ENCODE measurements around the gene LTC4S. TPM values are rescaled to one million over a fixed set of nuclear protein-coding genes. Genes with fewer than 3 reads are reported as not detected.

The LTC4S gene
- total and polyA plus RNA-seq, 9 of the 15 experiments (the other 6 are each of a cell fraction or from before 2014, with no cell fraction given): 0.17 to 0.77 (median 0.75) TPM; not detected in 6

DNA sequence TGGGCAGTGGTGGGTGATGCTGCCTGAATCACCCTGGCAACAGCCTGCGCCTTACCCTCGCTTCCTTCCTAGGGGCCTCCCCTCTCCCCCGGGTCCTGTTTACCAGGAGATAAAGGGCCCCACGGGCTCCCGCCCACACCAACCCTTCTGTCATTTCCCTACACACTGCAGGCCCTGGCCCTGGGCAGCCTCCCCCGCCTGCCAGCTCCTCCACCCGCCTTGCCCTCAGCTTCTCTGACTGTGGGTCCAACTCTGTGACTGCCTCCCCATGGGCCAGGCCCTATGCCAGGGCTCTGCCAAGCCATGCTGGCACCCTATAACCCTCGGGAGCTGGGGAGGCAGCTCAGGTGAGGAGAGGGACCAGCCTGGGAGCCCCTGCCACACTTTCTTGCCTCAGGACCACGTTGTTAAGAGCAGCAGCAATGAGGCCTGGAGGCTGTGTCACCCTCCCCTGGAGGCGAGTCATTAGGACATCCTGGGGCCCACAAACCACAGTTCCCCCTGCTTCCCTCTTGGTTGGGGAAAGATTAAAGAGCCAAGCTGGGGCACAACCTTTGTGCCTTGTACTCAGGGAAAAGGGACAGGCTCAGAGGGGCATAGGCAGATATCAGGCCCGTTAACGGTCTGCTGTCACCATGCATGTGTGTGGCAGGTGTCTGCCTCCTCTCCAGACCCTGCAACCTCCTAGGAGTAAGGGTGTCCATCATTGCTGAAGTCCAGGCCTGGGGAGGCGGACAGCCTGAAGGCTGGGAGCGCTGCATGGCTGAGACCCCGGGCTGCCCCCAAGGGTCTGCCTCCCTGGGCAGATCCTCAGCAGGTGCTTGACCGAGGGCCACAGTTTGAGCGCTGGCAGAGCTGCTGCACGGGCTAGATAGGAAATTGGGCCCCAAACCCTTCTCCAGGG lies 10.1 kb downstream of the LTC4S start (continued):
- TF ChIP-seq SMC3 (conservative IDR thresholded peaks at IDR 0.05; ENCODE audit: insufficient read depth, low read depth, low read length) (no peak), MCM2 (IDR thresholded peaks at IDR 0.05; ENCODE audit: low read depth) (no peak), POLR2G (IDR thresholded peaks at IDR 0.05; ENCODE audit: low read depth, low read length) (peak; percentile 64), MEF2D (tag; conservative IDR thresholded peaks at IDR 0.05; ENCODE audit: low read depth) (no peak), USF1 (CRISPR knock-in tag; IDR thresholded peaks at IDR 0.05) (no peak), ETV5 (CRISPR knock-in tag; IDR thresholded peaks at IDR 0.05; ENCODE audit: low read depth) (no peak), ZNF3 (CRISPR knock-in tag; IDR thresholded peaks at IDR 0.05) (no peak), IRF9 (tag; IDR thresholded peaks at IDR 0.05) (no peak), FOXP1 (CRISPR knock-in tag; IDR thresholded peaks at IDR 0.05) (0 out of 2 replicates have a peak, but pooled peaks have one; percentile 25), ZNF12 (CRISPR knock-in tag; IDR thresholded peaks at IDR 0.05) (0 out of 2 replicates have a peak, but pooled peaks have one; percentile 30), PHF20 (IDR thresholded peaks at IDR 0.05; ENCODE audit: partially characterized antibody) (no peak), EP400 (IDR thresholded peaks at IDR 0.05) (no peak), E2F1 (CRISPR knock-in tag; IDR thresholded peaks at IDR 0.05) (no peak), RFX5 (IDR thresholded peaks at IDR 0.05; ENCODE audit: low read depth, low read length) (no peak), RBFOX2 (IDR thresholded peaks at IDR 0.05; ENCODE audit: low read depth, low read length) (peak; percentile 41), CBFA2T3 (IDR thresholded peaks at IDR 0.05) (peak; percentile 59), ARID1B (IDR thresholded peaks at IDR 0.05) (peak; percentile 33), NCOR1 (IDR thresholded peaks at IDR 0.05) (peak; percentile 33; the same call in 1 of the 2 replicates), TCF3 (CRISPR knock-in tag; IDR thresholded peaks at IDR 0.05) (peak; percentile 28; the same call in 1 of the 2 replicates), RHOXF2B (CRISPR knock-in tag; conservative IDR thresholded peaks at IDR 0.05) (no peak), ZNF75A (CRISPR knock-in tag; IDR thresholded peaks at IDR 0.05) (no peak)
- TF ChIP-seq, protein P1, sequence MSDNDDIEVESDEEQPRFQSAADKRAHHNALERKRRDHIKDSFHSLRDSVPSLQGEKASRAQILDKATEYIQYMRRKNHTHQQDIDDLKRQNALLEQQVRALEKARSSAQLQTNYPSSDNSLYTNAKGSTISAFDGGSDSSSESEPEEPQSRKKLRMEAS (CRISPR knock-in tag; IDR thresholded peaks at IDR 0.05): peak; percentile 68

All from K562 (cell line).